Stimulated activated memory B cell treated with anti-CD40 and anti-IgM and Interleukin-4, amounts not matched to agents 10 μg/mL and 1 μg/mL and 100 μg/mL, for 72 hours (primary cell): Measurements from ENCODE around the gene TRIM72.
"Not testable (repeated sequence)": the region's sequence is repeated elsewhere in the genome, so short reads cannot be mapped to it uniquely, and the experiment has no call there.

Experiments
- ATAC-seq: fragments of 150-1000 bp; cut with Tn5 transposase; 2 replicates; pipeline ENCODE4 v1.10.0; 2021
- H3K27ac Mint-ChIP-seq: one replicate; pipeline ENCODE4 v1.8.0; 2022; ENCODE audit warnings: mild to moderate bottlenecking, mixed read lengths
- H3K27me3 Mint-ChIP-seq: one replicate; pipeline ENCODE4 v1.8.0; 2022; ENCODE audit warnings: mixed read lengths
- H3K36me3 Mint-ChIP-seq: one replicate; pipeline ENCODE4 v1.8.0; 2022; ENCODE audit warnings: mixed read lengths
- H3K4me1 Mint-ChIP-seq: one replicate; pipeline ENCODE4 v1.8.0; 2022; ENCODE audit warnings: mixed read lengths
- H3K4me3 Mint-ChIP-seq: one replicate; pipeline ENCODE4 v1.8.0; 2022; ENCODE audit warnings: mild to moderate bottlenecking, moderate library complexity, mixed read lengths
- H3K9me3 Mint-ChIP-seq: one replicate; pipeline ENCODE4 v1.8.0; 2022; ENCODE audit warnings: mixed read lengths

The TRIM72 gene

DNA sequence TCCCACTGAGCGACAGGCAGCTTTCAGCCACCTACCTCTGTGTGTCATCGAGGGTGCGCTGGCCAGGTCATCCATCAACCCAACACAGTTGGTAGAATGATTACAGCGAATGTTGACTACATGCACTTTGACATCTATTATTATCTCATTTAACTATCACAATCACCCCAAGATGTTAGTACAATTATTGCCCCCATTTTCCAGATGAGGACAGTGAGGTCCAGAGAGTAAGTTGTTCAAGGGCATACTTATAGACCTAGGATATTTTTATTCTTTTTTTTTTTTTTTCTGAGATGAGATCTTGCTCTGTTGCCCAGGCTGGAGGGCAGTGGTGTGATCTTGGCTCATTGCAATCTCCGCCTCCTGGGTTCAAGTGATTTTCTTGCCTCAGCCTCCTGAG, 37.5 kb downstream of the TRIM72 start:
- Mint-ChIP-seq H3K36me3 (no peaks in the 10 kb centered on the region), H3K27me3 (no peaks in the 10 kb centered on the region), H3K4me3 (no peak overlapping the region), H3K27ac (no peak overlapping the region), H3K4me1 (peaks cover 16% of the 10 kb centered on the region), H3K9me3 (no peaks in the 10 kb centered on the region)
- ATAC-seq = no peak

- H3K9me3 Mint-ChIP-seq = no peaks in the 10 kb centered on the region
- no peaks in the 10 kb centered on the region for H3K36me3 Mint-ChIP-seq
- H3K4me3 Mint-ChIP-seq = no peak overlapping the region
- peaks cover 16% of the 10 kb centered on the region for H3K4me1 Mint-ChIP-seq
- peak overlapping the region; percentile 17 for H3K27ac Mint-ChIP-seq
- no peaks in the 10 kb centered on the region for H3K27me3 Mint-ChIP-seq
- ATAC-seq = peak; percentile 60
Measured at GRCh38 chr16:31253642-31254045, 39.7 kb downstream of the TRIM72 start.

DNA sequence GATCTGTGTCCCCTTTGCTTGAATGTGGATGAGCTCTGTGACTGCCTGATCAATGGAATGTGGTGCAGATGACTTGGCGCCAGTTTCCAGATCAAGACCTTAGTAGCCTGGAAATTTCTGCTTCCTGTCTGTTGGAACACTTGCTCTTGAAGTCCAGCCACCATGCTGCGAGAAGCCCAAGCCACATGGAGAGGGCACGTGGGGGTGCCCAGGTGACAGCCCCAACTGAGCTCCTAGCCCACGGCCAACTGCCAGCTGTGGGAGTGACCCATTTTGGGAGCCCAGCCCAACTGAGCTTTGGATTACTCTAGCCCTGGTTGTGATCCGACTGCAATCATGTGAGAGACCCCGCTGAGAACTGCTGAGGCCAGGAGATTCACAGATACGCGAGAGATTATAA, 42.5 kb downstream of the TRIM72 start:
- no peaks in the 10 kb centered on the region for H3K27me3 Mint-ChIP-seq
- peaks cover 33% of the 10 kb centered on the region for H3K4me1 Mint-ChIP-seq
- H3K36me3 Mint-ChIP-seq = no peaks in the 10 kb centered on the region
- H3K27ac Mint-ChIP-seq = no peak overlapping the region
- no peaks in the 10 kb centered on the region for H3K9me3 Mint-ChIP-seq
- no peak overlapping the region for H3K4me3 Mint-ChIP-seq
- ATAC-seq = no peak

- Mint-ChIP-seq H3K27ac (no peak overlapping the region), H3K4me1 (peaks cover 48% of the 10 kb centered on the region), H3K4me3 (no peak overlapping the region), H3K27me3 (no peaks in the 10 kb centered on the region), H3K9me3 (no peaks in the 10 kb centered on the region), H3K36me3 (no peaks in the 10 kb centered on the region)
- no peak for ATAC-seq
Measured at GRCh38 chr16:31258366-31258765, 44.4 kb downstream of the TRIM72 start.

DNA sequence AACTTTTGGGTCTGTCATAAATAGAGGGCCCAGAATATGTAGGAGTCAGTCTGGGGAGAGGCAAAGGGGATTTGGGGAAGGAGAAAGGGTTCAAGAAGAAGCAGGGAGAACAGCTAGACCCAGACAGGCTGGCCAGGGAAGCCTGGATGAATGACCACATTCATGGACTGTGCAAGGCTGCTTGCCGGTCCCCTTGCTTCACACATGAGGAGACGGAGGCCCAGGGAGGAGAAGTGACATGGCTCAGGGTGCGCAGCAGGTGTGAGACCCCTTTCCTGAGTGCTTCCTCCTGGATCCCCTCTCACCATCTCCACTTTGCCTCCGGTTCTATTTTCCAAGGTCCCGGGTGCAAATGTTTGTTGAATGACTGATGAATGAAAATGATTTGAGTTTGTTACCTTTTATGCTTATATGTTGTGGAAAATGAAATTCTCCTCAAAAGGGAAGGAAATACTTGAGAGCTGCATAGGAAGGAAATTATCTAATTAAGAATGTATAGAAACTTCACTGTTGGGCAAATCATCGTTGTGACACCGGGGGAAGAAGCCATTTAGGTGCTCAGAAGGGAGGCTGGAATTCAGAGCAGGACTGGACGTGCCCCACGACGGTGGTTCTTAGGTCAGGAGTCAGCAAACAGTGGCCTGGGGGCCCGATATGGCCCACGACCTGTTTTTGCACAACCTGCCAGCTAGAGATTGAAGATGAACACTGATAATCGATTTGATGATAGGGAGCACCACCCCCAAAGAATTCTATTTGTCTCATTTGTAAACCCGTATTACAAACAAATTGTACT, 46.4 kb downstream of the TRIM72 start:
- Mint-ChIP-seq H3K4me1 (peaks cover 56% of the 10 kb centered on the region), H3K4me3 (peak overlapping the region; percentile 74), H3K27me3 (no peaks in the 10 kb centered on the region), H3K36me3 (no peaks in the 10 kb centered on the region), H3K27ac (peak overlapping the region; percentile 82), H3K9me3 (no peaks in the 10 kb centered on the region)
- no peak for ATAC-seq

DNA sequence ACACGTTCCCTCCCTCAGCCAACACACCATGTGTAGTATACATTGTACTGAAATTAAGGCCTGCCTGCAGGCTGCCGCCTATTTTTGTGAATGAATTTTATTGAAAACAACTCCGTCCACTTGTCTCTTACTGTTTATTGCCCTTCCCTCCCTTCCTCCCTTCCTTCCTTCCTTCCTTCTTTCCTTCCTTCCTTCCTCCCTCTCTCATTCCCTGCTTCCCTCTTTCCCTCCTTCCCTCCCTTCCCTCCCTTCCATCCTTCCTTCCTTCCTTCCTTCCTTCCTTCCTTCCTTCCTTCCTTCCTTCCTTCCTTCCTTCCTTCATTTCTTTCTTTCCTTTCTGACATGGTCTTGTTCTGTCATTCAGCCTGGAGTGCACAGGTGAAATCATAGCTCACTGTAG, 48.2 kb downstream of the TRIM72 start:
- no peaks in the 10 kb centered on the region for H3K27me3 Mint-ChIP-seq
- no peaks in the 10 kb centered on the region for H3K9me3 Mint-ChIP-seq
- H3K36me3 Mint-ChIP-seq = no peaks in the 10 kb centered on the region

GRCh38 chr16:31265329-31266245, 51.7 kb downstream of the TRIM72 start:
- peak overlapping the region; percentile 68 for H3K4me3 Mint-ChIP-seq
- H3K36me3 Mint-ChIP-seq = peaks cover 18% of the 10 kb centered on the region
- ATAC-seq = peak; percentile 94
- no peaks in the 10 kb centered on the region for H3K9me3 Mint-ChIP-seq
- peaks cover 70% of the 10 kb centered on the region for H3K4me1 Mint-ChIP-seq
- H3K27ac Mint-ChIP-seq = peak overlapping the region; percentile 86
- no peaks in the 10 kb centered on the region for H3K27me3 Mint-ChIP-seq

More for the DNA sequence above, 48.2 kb downstream of the TRIM72 start:
- ATAC-seq = no peak
- H3K4me3 Mint-ChIP-seq = no peak overlapping the region
- H3K27ac Mint-ChIP-seq = peak overlapping the region; percentile 8
- peaks cover 71% of the 10 kb centered on the region for H3K4me1 Mint-ChIP-seq

GRCh38 chr16:31267332-31268032, 53.6 kb downstream of the TRIM72 start:
- no peak for ATAC-seq
- no peaks in the 10 kb centered on the region for H3K9me3 Mint-ChIP-seq
- no peak overlapping the region for H3K4me3 Mint-ChIP-seq
- H3K4me1 Mint-ChIP-seq = peaks cover 51% of the 10 kb centered on the region
- peaks cover 34% of the 10 kb centered on the region for H3K36me3 Mint-ChIP-seq
- H3K27me3 Mint-ChIP-seq = no peaks in the 10 kb centered on the region
- H3K27ac Mint-ChIP-seq = peak overlapping the region; percentile 42

DNA sequence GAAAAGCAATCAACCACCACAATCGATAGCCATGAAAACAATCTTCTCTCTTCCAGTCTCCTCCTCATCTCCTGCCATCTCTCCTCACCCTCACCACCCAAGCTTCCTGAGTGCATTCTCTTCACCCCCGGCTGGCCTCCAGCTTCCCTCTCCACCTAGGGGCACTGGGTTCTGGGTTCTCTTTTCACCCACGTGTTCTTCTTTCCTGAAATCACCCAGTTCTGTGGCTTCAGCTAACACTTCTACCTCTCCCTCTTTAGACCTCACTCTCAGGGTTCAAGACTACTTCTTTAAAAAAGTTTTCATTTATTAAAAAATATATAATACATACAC, 54.1 kb downstream of the TRIM72 start:
- Mint-ChIP-seq H3K9me3 (no peaks in the 10 kb centered on the region), H3K4me1 (peaks cover 46% of the 10 kb centered on the region), H3K27ac (peak overlapping the region; percentile 42), H3K4me3 (no peak overlapping the region), H3K36me3 (peaks cover 34% of the 10 kb centered on the region), H3K27me3 (no peaks in the 10 kb centered on the region)
- ATAC-seq = no peak

- Mint-ChIP-seq H3K27ac (no peak overlapping the region), H3K4me1 (peaks cover 38% of the 10 kb centered on the region), H3K36me3 (peaks cover 34% of the 10 kb centered on the region), H3K27me3 (no peaks in the 10 kb centered on the region), H3K9me3 (no peaks in the 10 kb centered on the region), H3K4me3 (no peak overlapping the region)
- no peak for ATAC-seq
Measured at GRCh38 chr16:31268891-31269290, 55.0 kb downstream of the TRIM72 start.

DNA sequence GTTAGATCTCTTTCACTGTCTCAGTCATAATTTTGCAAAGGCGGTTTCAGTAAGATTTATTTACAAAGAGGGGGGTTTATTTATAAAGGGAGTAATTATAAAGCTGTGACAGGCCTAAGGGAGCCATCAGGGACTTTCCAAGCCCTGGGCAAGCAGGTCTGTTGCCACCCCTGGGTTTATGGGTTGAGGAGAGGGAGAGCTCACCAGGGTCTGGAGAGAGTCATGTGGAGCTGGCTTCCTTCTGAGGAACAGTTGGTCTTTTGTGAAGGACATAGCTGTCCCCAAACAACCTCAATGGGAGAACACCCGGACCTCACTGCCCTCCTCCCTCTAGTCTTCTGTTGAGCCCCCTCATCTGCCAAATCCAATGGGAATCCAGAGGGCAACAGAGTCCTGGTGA, 55.6 kb downstream of the TRIM72 start:
- H3K27me3 Mint-ChIP-seq = no peaks in the 10 kb centered on the region
- no peaks in the 10 kb centered on the region for H3K9me3 Mint-ChIP-seq
- ATAC-seq = no peak
- H3K27ac Mint-ChIP-seq = peak overlapping the region; percentile 4
- H3K4me1 Mint-ChIP-seq = peaks cover 32% of the 10 kb centered on the region
- no peak overlapping the region for H3K4me3 Mint-ChIP-seq
- H3K36me3 Mint-ChIP-seq = peaks cover 34% of the 10 kb centered on the region

- Mint-ChIP-seq H3K36me3 (peaks cover 38% of the 10 kb centered on the region), H3K4me1 (peaks cover 31% of the 10 kb centered on the region), H3K27ac (peak overlapping the region; percentile 4)
- not testable (repeated sequence) for H3K4me3 Mint-ChIP-seq, H3K9me3 Mint-ChIP-seq, H3K27me3 Mint-ChIP-seq, ATAC-seq
Measured at GRCh38 chr16:31269973-31270372, 56.1 kb downstream of the TRIM72 start.

DNA sequence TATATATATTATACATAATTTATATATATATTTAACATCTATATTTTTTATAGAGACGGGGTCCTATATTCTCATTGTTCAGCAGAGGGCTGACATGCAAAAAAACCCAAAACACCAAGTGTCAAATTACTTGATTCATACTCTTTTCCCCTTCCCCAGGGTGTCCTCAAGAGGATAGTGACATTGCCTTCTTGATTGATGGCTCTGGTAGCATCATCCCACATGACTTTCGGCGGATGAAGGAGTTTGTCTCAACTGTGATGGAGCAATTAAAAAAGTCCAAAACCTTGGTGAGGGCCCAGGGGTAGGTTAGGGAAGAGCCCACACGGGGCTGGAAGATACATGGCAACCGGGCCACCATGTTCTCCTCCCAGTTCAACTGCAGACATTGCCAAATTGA, 56.9 kb downstream of the TRIM72 start:
- no peak for ATAC-seq
- Mint-ChIP-seq H3K9me3 (no peaks in the 10 kb centered on the region), H3K36me3 (peaks cover 39% of the 10 kb centered on the region), H3K4me3 (no peak overlapping the region), H3K27me3 (no peaks in the 10 kb centered on the region), H3K4me1 (peaks cover 22% of the 10 kb centered on the region), H3K27ac (no peak overlapping the region)

DNA sequence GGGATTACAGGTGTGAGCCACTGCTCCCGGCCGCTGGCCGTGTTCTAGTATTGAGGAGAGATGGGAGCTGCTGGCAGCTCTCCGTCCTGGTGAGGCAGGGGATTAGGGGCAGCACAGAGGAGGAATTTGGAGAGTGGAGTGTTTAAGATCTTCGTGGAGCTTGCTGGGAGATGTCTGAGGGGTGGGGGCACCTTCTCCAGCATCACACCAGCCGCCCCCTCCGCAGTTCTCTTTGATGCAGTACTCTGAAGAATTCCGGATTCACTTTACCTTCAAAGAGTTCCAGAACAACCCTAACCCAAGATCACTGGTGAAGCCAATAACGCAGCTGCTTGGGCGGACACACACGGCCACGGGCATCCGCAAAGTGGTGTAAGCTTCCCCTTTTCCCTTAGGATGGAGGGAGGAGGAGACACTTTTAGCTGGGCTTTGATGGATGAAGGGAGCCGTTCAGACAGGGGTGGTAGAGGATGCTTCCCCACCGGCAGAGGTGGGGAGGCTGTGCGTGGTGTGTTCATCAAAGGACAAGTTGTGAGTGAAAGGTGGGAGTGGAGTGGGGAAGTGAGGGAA, 57.8 kb downstream of the TRIM72 start:
- Mint-ChIP-seq H3K36me3 (peaks cover 41% of the 10 kb centered on the region), H3K4me3 (no peak overlapping the region), H3K9me3 (no peaks in the 10 kb centered on the region), H3K27me3 (no peaks in the 10 kb centered on the region), H3K4me1 (peaks cover 15% of the 10 kb centered on the region), H3K27ac (no peak overlapping the region)
- no peak for ATAC-seq

DNA sequence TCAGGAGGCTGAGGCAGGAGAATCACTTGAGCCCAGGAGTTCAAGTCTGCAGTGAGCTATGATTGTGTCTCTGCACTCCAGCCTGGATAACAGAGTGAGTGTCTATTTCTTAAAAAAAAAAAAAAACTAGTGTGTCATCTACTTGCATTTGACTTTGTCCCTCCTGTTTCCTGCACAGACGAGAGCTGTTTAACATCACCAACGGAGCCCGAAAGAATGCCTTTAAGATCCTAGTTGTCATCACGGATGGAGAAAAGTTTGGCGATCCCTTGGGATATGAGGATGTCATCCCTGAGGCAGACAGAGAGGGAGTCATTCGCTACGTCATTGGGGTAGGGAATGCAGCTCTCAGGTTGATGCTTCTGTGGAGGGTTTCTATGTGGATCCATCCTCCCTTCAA, 59.3 kb downstream of the TRIM72 start:
- peaks cover 1% of the 10 kb centered on the region for H3K4me1 Mint-ChIP-seq
- no peak overlapping the region for H3K27ac Mint-ChIP-seq
- H3K27me3 Mint-ChIP-seq = no peaks in the 10 kb centered on the region
- H3K4me3 Mint-ChIP-seq = no peak overlapping the region
- no peaks in the 10 kb centered on the region for H3K9me3 Mint-ChIP-seq
- H3K36me3 Mint-ChIP-seq = peaks cover 49% of the 10 kb centered on the region
- no peak for ATAC-seq
